Kidney (tissue), 14 donors: ENCODE data around the gene ZBTB18. TPM values are rescaled to one million over a fixed set of nuclear protein-coding genes. Genes with fewer than 3 reads are reported as not detected.

Experiments
- DNase-seq, 5 donors: peaks; one replicate each; pipeline ENCODE4 v3.0.0-alpha.2; 2013 to 2020
- FAIRE-seq: peaks from 2 replicates; lab custom pipeline; 2012; peaks lifted over from hg19 to GRCh38; lab: Jason Lieb, UNC
- H3K27ac ChIP-seq, 2 donors: one replicate each; pipeline ENCODE4 v1.7.0; 2013; ENCODE audit warnings: low read depth in 2 of 2, low read length in 2 of 2, inconsistent platforms in 1 of 2
- H3K27me3 ChIP-seq: one replicate; pipeline ENCODE4 v1.7.1; 2013; ENCODE audit warnings: low read length, inconsistent platforms; ENCODE audit not compliant: control insufficient read depth, insufficient read depth
- H3K36me3 ChIP-seq, 3 donors: one replicate each; pipeline versions ENCODE4 v1.7.0 to v1.7.1; 2013; ENCODE audit warnings: low read length in 3 of 3, control low read depth in 1 of 3, inconsistent platforms in 1 of 3; ENCODE audit not compliant: insufficient read depth in 3 of 3, control insufficient read depth in 2 of 3
- H3K4me1 ChIP-seq, 3 donors: one replicate each; pipeline versions ENCODE4 v1.7.0 to v1.7.1; 2013; ENCODE audit warnings: low read length in 3 of 3, inconsistent platforms in 1 of 3, low read depth in 1 of 3; ENCODE audit not compliant: control insufficient read depth in 2 of 3, insufficient read depth in 2 of 3
- H3K4me3 ChIP-seq, 3 donors: one replicate each; pipeline versions ENCODE4 v1.7.0 to v1.8.1; 2013; ENCODE audit warnings: low read length in 3 of 3, control low read depth in 1 of 3, inconsistent platforms in 1 of 3
- H3K9ac ChIP-seq, 3 donors: one replicate each; pipeline versions ENCODE4 v1.7.0 to v1.7.1; 2013; ENCODE audit warnings: low read length in 3 of 3, control low read depth in 1 of 3, inconsistent platforms in 1 of 3
- H3K9me3 ChIP-seq, 3 donors: one replicate each; pipeline versions ENCODE4 v1.7.0 to v1.7.1; 2013; ENCODE audit warnings: low read length in 3 of 3, control low read depth in 1 of 3, inconsistent platforms in 1 of 3; ENCODE audit not compliant: control insufficient read depth in 2 of 3, insufficient read depth in 1 of 3
- CTCF ChIP-seq: IDR thresholded peaks from 3 replicates; pipeline ENCODE4 v1.5.1; 2012; ENCODE audit warnings: mild to moderate bottlenecking, moderate library complexity, borderline replicate concordance; ENCODE audit not compliant: insufficient read depth; ENCODE audit errors: extremely low read depth
- intact Hi-C: fragments of 100-400 bp; cut with DNase I; formaldehyde crosslinking; loops from one replicate; pipeline ENCODE4 v1.11.1; 2022
- polyA plus RNA-seq: library from polyadenylated mRNA; stranded (reverse); fragments of 350-450 nt; fragmentation: Illumina TruSeq; extraction: RNeasy Lipid Tissue Mini Kit (QIAGEN cat#74804); gene quantifications from one replicate; pipeline ENCODE4 v1.2.3, GENCODE V29; 2014; ENCODE audit warnings: low read depth, low replicate concordance; ENCODE audit not compliant: insufficient read depth
- total RNA-seq: library from RNA; stranded (reverse); fragmentation: NEBNext Ultra II Directional; extraction: Animal tissue kit (Norgen Biotek cat#: 25700); gene quantifications from one replicate; pipeline ENCODE4 v1.2.1, GENCODE V29; 2021
- donor health status: control.
- donor health status: control.
- donor health status: control.
- donor health status: control.
- donor health status: control.
- donor health status: DM: yes; HTN: yes; CAD: no.
- donor health status: Normal renal cell carcinoma (clear cell type).

Gene ZBTB18
- total and polyA plus RNA-seq, 2 donors from 2014 or later, result 9.0 to 19.8 TPM

- Histone ChIP-seq H3K36me3 (peaks cover 0 to 2% (median under 1%) of the 10 kb centered on the region in 3 donors), H3K4me3 (no peak overlapping the region), H3K4me1 (peaks cover 0 to 2% (median 0%) of the 10 kb centered on the region in 3 donors), H3K27ac (no peak overlapping the region), H3K9me3 (no peaks in the 10 kb centered on the region), H3K9ac (no peak overlapping the region), H3K27me3 (no peaks in the 10 kb centered on the region)
- intact Hi-C loops, result no loop called here
- FAIRE-seq (no peak), DNase-seq (no peak)
- TF ChIP-seq CTCF, result no peak
Measured at GRCh38 chr1:244060117-244060516, 9.0 kb downstream of the ZBTB18 start.

- FAIRE-seq, result no peak
- no peak overlapping the region for H3K27ac ChIP-seq
- no peak for DNase-seq
- H3K4me3 ChIP-seq, result no peak overlapping the region
- H3K36me3 ChIP-seq, result no peaks in the 10 kb centered on the region
- no peaks in the 10 kb centered on the region for H3K9me3 ChIP-seq
- intact Hi-C loops, result no loop called here
- H3K4me1 ChIP-seq, result peaks cover 0 to 2% (median 0%) of the 10 kb centered on the region in 3 donors
- TF ChIP-seq CTCF, result no peak
- H3K27me3 ChIP-seq, result no peaks in the 10 kb centered on the region
- H3K9ac ChIP-seq, result no peak overlapping the region
Measured at GRCh38 chr1:244060686-244061085, 9.6 kb downstream of the ZBTB18 start.

GRCh38 chr1:244062156-244062725 lies 11.2 kb downstream of the ZBTB18 start:
- FAIRE-seq, result no peak
- no peak for TF ChIP-seq CTCF
- Histone ChIP-seq H3K4me3 (no peak overlapping the region), H3K27me3 (peaks cover 2% of the 10 kb centered on the region), H3K27ac (no peak overlapping the region), H3K9me3 (no peaks in the 10 kb centered on the region), H3K4me1 (peaks cover 0 to 6% (median 5%) of the 10 kb centered on the region in 3 donors), H3K9ac (no peak overlapping the region), H3K36me3 (no peaks in the 10 kb centered on the region)
- DNase-seq, result no peak
- intact Hi-C loops, result no loop called here

GRCh38 chr1:244063498-244063897 lies 12.4 kb downstream of the ZBTB18 start:
- no peak for FAIRE-seq
- no peak overlapping the region for H3K27ac ChIP-seq
- peaks cover 2% of the 10 kb centered on the region for H3K27me3 ChIP-seq
- no peak for TF ChIP-seq CTCF
- H3K36me3 ChIP-seq, result no peaks in the 10 kb centered on the region
- peak in 1 of 5 donors; percentile 43 for DNase-seq
- H3K9ac ChIP-seq, result no peak overlapping the region
- H3K4me3 ChIP-seq, result peak overlapping the region in 1 of 3 donors; percentile 17
- intact Hi-C loops, result no loop called here
- peaks cover 0 to 6% (median 5%) of the 10 kb centered on the region in 3 donors for H3K4me1 ChIP-seq
- H3K9me3 ChIP-seq, result no peaks in the 10 kb centered on the region
